Stimulated activated CD8-positive, alpha-beta memory T cell treated with anti-CD3 and anti-CD28 coated beads, Interleukin-7, amount 100 ng/mL, for 24 hours (primary cell): Measurements from ENCODE around the gene CCDC38.
"Not testable (repeated sequence)": the region's sequence is repeated elsewhere in the genome, so short reads cannot be mapped to it uniquely, and the experiment has no call there.

Experiments
- DNase-seq: peaks from one replicate; pipeline ENCODE4 v3.0.0-alpha.2; 2020; ENCODE audit warnings: low read depth

CCDC38 gene

DNA sequence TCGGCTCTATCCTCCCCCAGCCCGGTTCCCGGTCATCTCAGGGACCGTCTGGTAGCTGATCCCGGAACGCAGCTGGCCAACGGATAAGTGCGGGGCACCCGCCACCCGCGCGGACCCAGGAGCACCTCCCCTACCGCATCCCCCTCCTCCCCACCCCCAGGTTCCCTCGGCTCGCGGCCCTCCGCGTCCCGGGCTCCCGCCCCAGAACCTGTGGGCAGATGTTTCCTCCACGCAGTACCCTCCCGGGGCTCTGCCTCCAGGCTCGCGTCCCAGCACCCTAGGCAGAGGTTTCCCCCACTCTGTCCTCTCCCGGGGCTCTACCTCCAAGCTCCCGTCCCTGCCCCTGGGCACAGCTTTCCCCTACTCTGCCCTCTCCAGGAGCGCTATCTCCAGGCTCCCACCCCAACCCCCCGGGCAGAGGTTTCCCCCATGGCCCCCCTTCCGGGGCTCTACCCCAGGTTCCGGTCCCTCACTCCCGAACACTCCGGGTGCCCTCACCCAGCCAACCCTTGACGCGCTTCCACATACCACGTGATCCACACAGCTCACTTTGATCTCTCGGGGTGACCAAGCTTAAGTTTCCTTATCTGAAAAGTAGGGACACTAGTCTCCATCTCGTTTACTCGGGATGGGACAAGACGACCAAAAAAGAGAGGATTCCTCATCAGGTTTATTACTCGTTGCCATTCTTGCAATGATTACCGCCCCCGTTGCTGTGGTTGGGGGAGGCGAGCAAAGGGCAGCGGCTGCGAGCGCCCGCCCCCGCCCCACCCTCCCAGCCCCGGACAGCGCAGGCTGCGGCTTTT lies at the start of gene CCDC38:
TSS of gene CCDC38 (minus strand) at position 91 of the 806 bp plus-strand sequence. CDS start 6,105 bp downstream, outside the sequence.
- peak; percentile 66 for DNase-seq

DNA sequence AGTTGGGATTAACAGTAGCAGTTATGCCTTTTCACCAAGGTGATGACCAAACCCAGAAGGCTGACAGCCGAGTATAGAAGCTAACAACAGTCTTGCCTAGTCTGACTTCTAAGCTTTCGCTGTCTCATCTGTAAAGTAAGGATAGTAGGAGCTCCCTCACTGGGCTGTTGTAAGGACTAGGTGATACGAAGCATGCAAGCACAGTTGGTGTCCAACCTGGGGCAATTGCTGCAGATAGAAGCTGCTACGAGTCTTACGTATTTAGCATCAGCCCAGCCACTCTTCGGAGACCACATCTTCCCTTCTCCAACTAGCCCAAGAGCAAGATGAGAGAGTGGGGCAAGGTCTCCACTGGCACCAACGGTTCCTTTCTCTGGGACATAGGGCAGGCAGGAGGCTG lies 47.7 kb upstream of the CCDC38 start:
- DNase-seq: no peak

DNA sequence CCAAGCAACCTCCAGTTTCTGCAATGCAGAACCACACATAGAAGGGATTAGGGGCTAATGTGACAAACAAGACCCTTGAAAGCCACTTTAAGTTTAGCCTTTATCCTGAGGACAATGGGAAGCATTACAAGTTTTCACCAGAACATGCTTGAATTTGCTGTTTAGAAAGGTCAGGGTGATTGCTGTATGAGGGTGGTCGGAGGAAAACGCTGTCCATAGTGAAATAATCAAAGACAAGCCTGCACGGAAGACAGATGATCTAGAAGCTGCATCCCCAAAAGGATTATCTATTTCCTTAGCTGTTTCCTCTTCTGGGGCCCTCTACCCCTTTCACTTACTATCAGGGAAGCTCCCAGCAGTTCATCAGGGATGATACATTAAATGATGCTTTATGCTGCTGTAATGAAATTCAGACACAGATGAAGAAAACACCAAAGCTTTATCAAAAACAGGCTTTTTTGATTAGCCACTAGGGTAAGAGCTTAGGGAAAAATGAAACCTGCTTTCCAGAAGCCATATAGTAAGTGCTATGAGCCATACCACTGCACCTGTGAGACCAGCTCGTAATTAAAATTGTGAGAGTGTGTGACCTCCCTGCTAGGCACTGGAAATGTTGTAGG lies 47.2 kb upstream of the CCDC38 start:
- no peak for DNase-seq

DNA sequence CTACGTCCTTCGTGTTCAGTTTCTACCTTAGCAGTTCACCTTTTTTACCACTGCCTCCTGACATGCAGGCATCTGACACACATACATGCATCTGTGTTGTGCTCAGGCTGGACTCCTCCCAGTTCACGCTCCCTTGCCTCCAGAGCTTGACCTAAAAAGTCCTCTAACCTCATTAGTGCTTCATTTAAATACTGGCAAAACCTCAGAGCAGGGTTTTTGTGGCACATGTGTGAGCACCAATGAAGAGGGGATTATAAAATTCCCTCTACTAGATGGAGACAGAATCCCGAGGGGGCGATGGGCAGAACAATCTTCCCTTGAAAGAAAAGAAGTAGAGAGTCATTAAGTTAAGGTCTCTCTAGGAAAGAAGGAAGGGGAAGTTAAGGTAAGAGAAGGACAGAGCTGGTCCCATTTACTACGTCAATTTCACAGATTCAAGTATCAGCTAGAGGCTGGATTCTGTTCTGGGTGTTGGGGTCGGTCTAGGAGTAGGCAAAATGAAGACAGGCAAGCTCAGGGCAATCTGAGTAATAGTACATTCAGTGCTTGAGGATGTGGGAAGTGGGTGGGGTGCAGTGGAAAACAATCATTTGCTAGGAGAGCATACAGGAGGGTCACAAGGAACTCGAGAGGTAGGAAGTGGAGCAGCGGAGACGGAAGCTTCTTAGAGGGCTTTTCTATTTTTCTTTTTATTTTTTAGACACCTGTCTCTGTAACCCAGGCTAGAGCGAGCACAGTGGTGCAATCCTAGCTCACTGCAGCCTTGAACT lies 46.3 kb upstream of the CCDC38 start:
- no peak for DNase-seq

DNA sequence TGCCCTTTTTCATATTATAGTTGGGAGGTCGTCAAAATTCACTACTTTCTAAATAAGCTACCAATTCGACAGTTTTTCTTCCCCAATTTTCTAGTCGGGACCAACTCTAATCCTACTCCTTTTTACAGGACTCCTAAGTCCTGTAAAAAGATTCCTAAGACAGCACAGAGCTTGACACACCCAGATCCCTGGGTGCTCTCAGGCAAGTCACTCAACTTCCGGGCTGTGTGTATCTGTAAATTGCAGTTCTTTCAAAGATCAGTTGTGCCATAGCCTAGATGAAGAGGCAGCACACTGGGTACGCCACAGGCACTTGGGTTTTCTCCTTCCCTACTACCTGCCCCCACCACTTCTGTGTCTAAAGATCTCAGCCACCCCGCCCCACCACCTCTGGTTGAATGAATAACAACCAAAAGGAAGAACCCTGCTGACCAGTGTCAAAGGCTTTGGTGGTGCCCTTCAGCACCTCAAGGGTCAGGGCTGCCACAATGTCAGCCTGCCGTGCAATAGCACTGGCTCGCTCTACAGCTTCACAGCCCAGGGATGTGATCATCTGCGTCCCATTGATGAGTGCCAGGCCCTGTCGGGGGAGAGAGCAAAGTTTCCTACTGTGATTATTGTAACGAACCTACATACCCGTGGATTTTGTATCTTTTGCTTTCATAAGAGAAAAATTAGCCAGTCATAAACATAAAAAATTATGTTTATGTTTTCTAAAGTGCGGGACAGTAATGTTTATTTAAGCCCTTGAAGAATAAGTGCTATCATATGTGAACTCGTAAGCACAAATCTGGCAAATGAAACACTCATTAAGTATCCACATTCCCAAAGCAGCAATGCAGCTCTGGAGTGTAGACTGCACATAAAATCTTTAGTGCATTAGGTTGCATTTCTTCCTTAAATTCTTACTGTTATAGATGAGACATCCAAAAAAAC lies 44.5 kb upstream of the CCDC38 start:
- DNase-seq: no peak

DNA sequence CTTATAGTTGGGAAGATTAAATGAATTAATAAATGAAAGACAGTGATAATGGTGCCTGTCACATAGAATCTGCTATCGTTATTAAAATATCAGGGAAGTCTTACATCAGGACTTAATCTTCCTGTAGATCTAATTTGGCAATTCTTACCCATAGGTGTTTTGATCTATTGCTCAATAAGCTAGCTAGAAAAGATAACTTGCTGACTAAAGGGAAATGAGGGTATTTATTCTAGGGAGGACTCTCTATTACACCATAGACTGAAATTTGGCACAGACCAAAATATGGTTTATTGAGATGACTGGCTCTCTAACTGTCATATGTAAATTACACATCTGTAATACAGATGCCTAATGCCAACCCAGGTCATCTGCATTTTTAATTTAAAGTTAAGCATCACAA lies 42.3 kb upstream of the CCDC38 start:
- no peak for DNase-seq

DNA sequence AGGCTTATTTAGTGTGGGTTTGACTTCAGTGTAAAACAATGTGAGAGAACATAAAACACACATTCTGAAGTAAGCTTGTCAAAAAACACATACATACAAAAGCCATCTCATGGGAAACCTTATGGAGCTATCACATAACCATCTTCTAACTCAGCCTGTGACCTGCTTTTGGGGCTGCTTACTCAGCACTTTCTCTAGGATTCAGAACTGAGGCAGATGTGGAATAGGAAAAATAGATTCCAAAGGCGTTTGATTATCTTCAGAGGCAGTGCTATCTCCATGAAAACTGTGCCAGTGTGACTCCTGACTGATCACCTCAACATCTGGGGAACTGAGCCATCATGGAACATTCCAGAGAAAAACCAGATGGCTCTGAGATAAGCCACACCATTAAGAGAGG lies 40.2 kb upstream of the CCDC38 start:
- DNase-seq: no peak

DNA sequence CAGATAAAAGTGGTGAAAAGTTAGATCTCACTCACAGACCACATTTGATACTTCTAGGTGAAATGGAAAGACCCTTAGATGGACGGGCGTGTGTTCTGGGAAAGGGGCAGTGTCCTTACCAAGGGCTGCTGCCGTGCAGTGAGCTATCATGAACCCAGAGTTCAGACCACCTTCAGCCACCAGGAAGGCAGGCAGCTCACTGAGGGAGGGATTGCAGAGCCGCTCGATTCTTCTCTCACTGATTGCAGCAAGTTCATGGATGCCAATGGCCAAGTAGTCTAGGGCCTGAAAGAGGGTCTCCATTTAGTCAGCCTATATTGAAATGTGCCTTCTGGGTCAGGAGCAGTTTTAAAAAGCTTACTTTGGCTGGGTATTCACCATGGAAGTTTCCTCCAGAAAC lies 38.0 kb upstream of the CCDC38 start:
- DNase-seq: no peak

DNA sequence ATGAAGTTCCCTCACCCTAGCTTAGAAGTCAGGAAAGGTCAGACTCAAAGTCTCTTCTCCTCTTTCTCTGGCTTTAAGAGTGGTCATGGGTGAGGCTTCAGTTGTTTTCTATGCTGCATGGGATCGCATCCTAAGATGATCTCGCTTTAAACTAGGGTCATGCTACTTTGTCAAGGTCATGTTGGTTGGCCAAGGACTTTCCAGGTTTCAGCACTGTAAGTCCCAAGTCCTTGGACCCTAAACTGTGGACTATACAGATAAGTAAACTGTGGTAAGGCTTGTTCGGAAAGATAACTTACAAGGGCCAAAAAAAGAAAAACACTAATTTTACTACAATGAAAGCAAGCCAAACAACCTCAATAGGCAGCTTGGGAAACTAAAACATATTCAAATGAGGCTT lies 36.4 kb upstream of the CCDC38 start:
- no peak for DNase-seq

DNA sequence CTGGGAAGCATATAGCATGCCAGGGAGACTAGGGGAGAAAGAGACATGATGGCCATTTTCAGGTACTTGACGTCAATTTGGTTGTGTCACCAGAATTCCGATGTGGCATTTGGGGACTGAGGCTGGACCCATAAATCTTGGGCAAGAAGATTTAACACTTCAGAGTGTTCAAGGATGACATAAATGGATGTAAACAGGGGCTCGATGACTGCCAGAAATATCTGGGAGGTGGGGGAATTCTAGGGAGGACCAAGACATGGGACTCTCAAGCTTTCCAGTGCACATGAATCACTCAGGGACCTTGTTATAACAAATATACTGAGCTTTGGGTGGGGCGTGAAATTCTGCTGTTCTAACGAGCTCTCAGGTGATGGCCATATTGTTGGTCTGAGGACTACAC lies 35.9 kb upstream of the CCDC38 start:
- no peak for DNase-seq

DNA sequence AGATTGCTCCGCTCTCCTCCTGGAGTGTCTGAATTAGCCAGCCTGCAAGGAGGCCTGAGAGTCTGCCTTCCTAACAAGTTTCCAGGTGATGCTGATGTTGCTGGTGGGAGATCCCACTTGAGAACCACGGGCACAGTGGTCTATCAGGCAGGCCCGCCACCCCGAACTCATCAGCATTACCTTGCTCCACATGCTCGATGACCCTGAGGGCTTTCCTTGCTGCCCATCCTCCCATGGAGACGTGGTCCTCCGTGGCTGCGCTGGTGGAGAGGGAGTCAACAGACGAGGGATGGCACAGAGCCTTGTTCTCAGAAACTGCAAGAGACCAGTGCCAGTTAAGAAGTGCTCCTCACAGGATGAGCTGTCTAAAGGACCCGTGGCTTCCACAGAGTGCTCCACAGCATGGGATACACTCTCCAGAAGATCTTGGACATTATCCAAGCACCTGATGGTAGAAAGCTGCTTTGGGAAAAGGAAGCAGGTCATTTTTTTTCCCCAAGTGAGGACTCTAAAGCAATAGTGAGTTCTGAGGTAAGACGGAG lies 35.4 kb upstream of the CCDC38 start:
- DNase-seq: no peak

DNA sequence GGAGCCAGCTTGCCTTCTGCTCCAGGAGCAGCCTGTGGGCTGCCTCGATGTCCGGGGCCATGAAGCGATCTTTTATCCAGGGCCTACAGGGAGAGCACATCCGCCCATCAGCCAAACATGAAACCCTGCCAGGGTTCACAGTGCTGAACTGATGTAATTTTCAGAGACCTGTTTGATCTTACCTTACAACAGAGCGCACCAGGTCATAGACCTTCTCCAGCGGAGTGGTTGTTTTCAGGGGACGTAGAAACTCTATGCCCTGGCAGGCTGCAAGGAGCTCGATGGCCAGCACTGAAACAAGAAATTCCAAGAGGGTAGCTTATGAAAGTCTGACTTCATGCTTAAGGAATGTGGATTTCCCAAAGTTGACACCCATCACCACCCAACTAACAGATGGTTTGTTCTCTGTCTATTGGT lies 34.0 kb upstream of the CCDC38 start:
- DNase-seq: no peak

DNA sequence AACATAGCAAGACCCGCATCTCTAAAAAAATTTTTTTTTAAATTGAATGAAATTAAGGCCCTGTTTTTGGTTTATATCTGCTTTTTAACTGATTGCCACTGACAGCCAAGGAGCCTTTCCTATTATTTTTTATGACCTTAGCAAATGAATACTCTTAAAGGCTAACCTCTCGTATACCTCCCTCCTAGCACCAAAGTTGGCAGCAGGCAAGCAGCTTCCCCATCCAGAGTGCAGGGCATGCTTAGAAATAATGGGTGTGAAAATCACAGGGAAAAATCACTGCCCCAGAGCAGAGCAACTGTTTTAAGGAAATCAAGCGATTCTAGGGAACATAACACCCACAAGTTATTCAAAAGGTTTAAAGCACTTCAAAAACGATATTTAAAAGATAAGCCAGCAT lies 33.1 kb upstream of the CCDC38 start:
- no peak for DNase-seq

DNA sequence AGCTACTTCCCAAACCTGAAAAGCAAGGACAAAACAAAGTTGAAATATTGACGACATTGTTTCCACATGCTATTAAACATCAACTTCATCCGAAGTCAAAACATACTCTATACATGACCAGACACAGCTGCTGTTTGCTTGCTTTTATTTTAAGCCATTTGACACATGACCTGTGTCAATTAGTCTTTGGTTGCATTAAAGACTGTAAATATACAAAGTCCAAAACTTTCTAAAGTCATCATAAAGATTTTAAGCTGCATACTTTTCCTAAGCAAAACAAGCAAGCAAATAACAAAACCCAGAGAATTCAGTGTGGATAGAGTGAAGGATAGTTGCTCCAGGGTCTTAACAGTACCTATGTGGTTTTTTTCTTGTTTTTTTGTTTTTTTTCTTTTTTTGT lies 31.9 kb upstream of the CCDC38 start:
- no peak for DNase-seq

DNA sequence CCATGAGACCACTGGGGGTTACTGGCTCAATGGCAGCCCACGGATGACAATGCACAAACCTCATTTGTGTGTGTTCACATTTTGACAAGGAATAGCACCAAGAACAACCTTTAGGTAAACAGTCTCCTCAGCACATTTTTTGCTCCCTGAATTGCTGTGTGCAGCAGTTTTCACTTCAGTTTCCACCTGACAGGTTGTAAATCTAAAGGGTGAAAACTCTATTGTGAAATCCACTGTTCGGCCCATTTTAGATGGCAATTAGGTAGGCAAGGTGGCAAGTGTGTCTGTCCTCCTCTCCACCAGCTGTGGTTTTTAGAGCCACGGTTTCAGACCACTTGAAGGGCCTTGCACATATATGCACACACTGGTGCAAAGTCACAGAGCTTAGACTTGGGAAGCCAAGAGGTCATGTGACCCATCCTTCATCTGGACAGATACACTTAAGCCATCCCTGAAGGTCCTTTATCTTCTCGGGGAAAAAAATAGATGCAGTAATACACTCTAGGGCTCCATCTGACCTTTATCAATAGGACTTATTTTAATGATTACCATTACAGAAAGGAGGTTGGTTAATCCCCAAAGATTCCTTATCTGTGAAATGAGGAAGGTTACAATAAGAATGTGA lies 30.5 kb upstream of the CCDC38 start:
- no peak for DNase-seq

DNA sequence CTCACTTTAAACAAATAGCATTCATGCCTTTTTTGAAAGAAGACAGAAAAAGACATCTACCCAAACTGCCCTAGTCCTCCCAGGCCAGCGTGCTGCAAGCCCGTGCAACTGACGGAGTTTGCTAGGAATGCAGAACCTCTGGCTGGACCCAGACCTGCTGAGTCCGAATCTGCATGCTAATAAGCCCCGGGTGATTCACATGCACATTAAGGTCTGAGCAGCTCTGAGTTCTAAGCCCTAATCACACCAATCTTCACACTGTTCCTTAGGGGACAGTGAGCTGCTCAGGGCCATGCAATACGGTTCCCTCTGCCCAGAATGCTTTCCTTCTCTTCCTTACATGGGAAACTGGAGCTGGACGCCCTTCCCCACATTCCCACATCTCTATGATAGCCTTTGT lies 28.5 kb upstream of the CCDC38 start:
- DNase-seq: no peak

DNA sequence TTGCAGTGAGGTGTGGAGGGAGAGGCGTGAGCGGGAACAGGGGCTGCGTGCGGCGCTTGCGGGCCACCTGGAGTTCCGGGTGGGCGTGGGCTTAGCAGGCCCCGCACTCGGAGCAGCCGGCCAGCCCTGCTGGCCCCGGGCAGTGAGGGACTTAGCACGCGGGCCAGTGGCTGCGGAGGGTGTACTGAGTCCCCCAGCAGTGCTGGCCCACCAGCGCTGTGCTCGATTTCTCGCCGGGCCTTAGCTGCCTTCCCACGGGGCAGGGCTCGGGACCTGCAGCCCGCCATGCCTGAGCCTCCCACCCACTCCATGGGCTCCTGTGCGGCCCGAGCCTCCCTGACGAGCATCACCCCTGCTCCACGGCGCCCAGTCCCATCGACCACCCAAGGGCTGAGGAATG lies 26.7 kb upstream of the CCDC38 start:
- not testable (repeated sequence) for DNase-seq

DNA sequence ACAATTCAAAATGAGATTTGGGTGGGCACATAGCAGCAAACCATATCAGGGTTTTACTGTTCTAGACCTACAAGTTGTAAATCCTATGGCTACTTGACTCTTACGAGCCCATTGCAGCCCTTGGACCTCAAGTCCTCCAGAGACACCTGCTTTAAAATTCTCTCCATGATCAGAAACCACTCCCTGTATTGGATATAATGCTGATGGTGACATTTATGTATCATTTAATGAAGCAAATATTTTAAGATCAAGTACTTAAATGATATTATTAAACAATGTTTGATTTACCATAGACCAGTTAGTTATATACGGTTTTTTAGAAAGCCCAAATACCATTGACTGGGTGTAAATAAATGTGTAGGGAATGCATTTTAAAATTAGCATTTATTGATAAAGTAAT lies 24.9 kb upstream of the CCDC38 start:
- no peak for DNase-seq

DNA sequence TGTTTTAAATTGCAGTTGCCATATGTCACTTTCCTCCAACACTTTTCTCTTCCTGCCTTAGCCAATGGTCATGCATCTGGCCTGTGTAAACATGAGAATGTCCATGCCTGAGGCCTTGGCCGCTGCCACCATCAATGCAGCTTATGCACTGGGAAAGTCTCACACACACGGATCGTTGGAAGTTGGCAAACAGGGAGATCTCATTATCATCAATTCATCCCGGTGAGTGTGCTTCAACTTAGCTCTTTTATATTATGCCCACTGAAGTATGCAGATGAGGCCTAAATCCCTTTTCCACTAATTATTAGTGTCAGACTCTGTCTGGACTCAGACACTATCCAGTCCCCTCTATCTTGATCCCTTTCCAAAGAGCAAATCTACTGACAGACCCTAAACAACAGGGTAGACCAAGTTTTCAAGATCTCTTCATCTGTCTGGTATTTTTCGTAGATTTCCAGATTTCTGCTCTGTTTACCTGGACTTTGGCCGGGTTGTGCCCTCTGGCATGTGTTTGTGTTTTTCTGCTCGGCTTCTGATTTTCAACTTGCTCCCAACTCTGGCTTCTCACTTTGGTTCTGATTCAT lies 24.0 kb upstream of the CCDC38 start:
- DNase-seq: no peak

DNA sequence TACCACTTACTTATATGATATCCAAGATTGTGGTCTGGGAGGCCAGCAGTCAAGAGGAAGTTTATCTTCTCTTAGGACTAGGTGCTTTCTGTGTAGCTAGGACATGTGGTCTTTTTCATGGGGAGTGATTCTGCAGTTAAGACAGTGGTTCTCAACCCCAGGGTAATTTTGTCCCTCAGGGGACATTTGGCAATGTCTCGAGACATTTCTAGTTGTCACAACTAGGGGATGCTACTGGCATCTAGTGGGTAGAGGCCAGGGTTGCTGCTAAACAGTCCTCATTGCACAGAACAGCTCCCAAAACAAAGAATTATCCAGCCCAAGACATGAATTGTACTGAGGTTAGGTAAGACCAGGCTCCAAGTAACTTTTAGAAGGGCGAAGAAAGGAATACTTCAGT lies 20.7 kb upstream of the CCDC38 start:
- DNase-seq: no peak

DNA sequence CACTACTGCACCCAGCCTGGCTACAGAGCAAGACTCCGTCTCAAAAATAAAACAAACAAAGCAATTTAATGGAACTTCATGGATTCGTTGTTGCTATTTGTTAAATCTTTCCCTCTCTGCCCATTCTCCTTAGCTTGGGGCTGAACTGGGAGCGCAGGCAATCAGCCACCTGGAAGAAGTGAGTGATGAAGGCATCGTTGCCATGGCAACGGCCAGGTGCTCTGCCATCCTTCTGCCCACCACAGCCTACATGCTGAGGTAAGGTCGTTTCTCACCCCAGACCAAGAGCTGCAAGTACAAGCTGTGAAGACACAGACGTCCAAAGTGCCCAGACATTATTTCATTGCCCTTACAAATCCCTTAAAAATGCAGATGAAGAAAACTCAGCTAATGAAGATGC lies 19.8 kb upstream of the CCDC38 start:
- DNase-seq: no peak
